ENCODE results near the gene F7. TPM values are rescaled to one million over a fixed set of nuclear protein-coding genes. Genes with fewer than 3 reads are reported as not detected.
A peak's percentile ranks its signal among the peaks of the same experiment; 100 is the strongest.
"Not testable (repeated sequence)": the region's sequence is repeated elsewhere in the genome, so short reads cannot be mapped to it uniquely, and the experiment has no call there.

The F7 gene
- total and polyA plus RNA-seq, 9 of the 15 experiments (the other 6 are each of a cell fraction or from before 2014, with no cell fraction given) = not detected

GRCh38 chr13:113098162-113098732, 7.3 kb upstream of the F7 start:
- Histone ChIP-seq H3K27me3 (ENCODE audit: control insufficient read depth in 2 of 2, insufficient read depth in 2 of 2, low read length in 2 of 2) (peaks cover 31 to 79% of the 10 kb centered on the region in 2 experiments), H4K20me1 (replicated peaks; ENCODE audit: control insufficient read depth, insufficient read depth, low read length) (no peaks in the 10 kb centered on the region; the same call in 1 of the 2 replicates), H3K79me2 (ENCODE audit: control insufficient read depth, insufficient read depth, low read length) (no peaks in the 10 kb centered on the region), H3K4me2 (ENCODE audit: insufficient read depth, low read length) (no peak overlapping the region), H3K4me1 (replicated peaks in 1 of 2; ENCODE audit: control insufficient read depth in 2 of 2, insufficient read depth in 2 of 2, low read length in 2 of 2) (0 out of 5 replicates have a peak, but pooled peaks cover 0 to 4% of the 10 kb centered on the region in 2 experiments), H3K4me3 (no peak overlapping the region), H2AFZ (ENCODE audit: low read depth, low read length) (no peak overlapping the region), H3K36me3 (ENCODE audit: control insufficient read depth, insufficient read depth, low read length) (no peaks in the 10 kb centered on the region), H3K9ac (ENCODE audit: insufficient read depth in 1 of 2, low read depth in 2 of 2, low read length in 2 of 2) (no peak overlapping the region), H3K27ac (ENCODE audit: extremely low read depth, low read depth, low read length) (no peak overlapping the region), H3K9me3 (replicated peaks; ENCODE audit: control insufficient read depth, insufficient read depth, low read depth, low read length) (no peaks in the 10 kb centered on the region), H3K9me1 (ENCODE audit: control insufficient read depth, insufficient read depth, low read length) (no peaks in the 10 kb centered on the region)
- intact Hi-C loops (cut with micrococcal nuclease) = no loop called here
- DNase-seq (ENCODE audit: extremely low read depth in 1 of 4, low spot score in 3 of 4) = no peak
- ChIA-PET CTCF (ENCODE audit: low intra/inter-chr PET ratio) (no interaction called here), POLR2A (interaction anchor here (1.0 kb wide), 1 partner anchor 8 kb away, joined by 4 read pairs; no protein-coding TSS in a partner anchor)
- no TSS peak for BruUV-seq (replicated peaks)
- in situ Hi-C loops (cut with MboI) = no loop called here
- ATAC-seq = no peak; the same call in 2 of the 3 replicates
- WGBS (ENCODE audit: insufficient coverage, low coverage, missing lambda C conversion rate) = 9% methylated on average over 23 of the region's 30 CpGs
- TF ChIP-seq ZNF23 (CRISPR knock-in tag; IDR thresholded peaks at IDR 0.05) (no peak), CBFA2T3 (IDR thresholded peaks at IDR 0.05) (no peak)
- FAIRE-seq = no peak

GRCh38 chr13:113099142-113099541, 6.4 kb upstream of the F7 start:
- Histone ChIP-seq H4K20me1 (replicated peaks; ENCODE audit: control insufficient read depth, insufficient read depth, low read length) (peaks cover 2% of the 10 kb centered on the region; the same call in 1 of the 2 replicates), H3K79me2 (ENCODE audit: control insufficient read depth, insufficient read depth, low read length) (no peaks in the 10 kb centered on the region), H3K9ac (ENCODE audit: insufficient read depth in 1 of 2, low read depth in 2 of 2, low read length in 2 of 2) (no peak overlapping the region), H3K9me3 (replicated peaks; ENCODE audit: control insufficient read depth, insufficient read depth, low read depth, low read length) (no peaks in the 10 kb centered on the region), H3K4me2 (ENCODE audit: insufficient read depth, low read length) (no peak overlapping the region), H3K9me1 (ENCODE audit: control insufficient read depth, insufficient read depth, low read length) (no peaks in the 10 kb centered on the region), H3K4me3 (no peak overlapping the region), H3K4me1 (replicated peaks in 1 of 2; ENCODE audit: control insufficient read depth in 2 of 2, insufficient read depth in 2 of 2, low read length in 2 of 2) (0 out of 5 replicates have a peak, but pooled peaks cover 0 to 4% of the 10 kb centered on the region in 2 experiments), H3K27ac (ENCODE audit: extremely low read depth, low read depth, low read length) (no peak overlapping the region), H2AFZ (ENCODE audit: low read depth, low read length) (no peak overlapping the region), H3K27me3 (ENCODE audit: control insufficient read depth in 2 of 2, insufficient read depth in 2 of 2, low read length in 2 of 2) (peaks cover 29 to 79% of the 10 kb centered on the region in 2 experiments), H3K36me3 (ENCODE audit: control insufficient read depth, insufficient read depth, low read length) (no peaks in the 10 kb centered on the region)
- ATAC-seq (no peak), DNase-seq (ENCODE audit: extremely low read depth in 1 of 4, low spot score in 3 of 4) (no peak), FAIRE-seq (no peak)
- no TSS peak for BruUV-seq (replicated peaks)
- ChIA-PET CTCF (ENCODE audit: low intra/inter-chr PET ratio) (no interaction called here), POLR2A (interaction anchor here (0.5 to 1.0 kb wide), 2 partner anchors 9 to 330 kb away, joined by 3 to 4 read pairs; no protein-coding TSS in a partner anchor)
- in situ Hi-C loops (cut with MboI) = no loop called here
- intact Hi-C loops (cut with micrococcal nuclease) = no loop called here
- 2% methylated on average over 11 of the region's 11 CpGs for WGBS (ENCODE audit: insufficient coverage, low coverage, missing lambda C conversion rate)
- TF ChIP-seq BMI1 (IDR thresholded peaks at IDR 0.05; ENCODE audit: low read length) (0 out of 2 replicates have a peak, but pooled peaks have one; percentile 11), ZNF830 (CRISPR knock-in tag; IDR thresholded peaks at IDR 0.05) (no peak), CBX8 (IDR thresholded peaks at IDR 0.05; ENCODE audit: borderline replicate concordance, extremely low read depth, low read depth, low read length, poor library complexity, severe bottlenecking) (peak; percentile 93), CBX2 (IDR thresholded peaks at IDR 0.05; ENCODE audit: insufficient read depth, low read length, poor library complexity, severe bottlenecking) (peak; percentile 90)

GRCh38 chr13:113102302-113102701, 3.3 kb upstream of the F7 start:
- H4K20me1 ChIP-seq (replicated peaks; ENCODE audit: control insufficient read depth, insufficient read depth, low read length); H3K36me3 ChIP-seq (ENCODE audit: control insufficient read depth, insufficient read depth, low read length); ATAC-seq; H3K4me3 ChIP-seq; CTCF ChIA-PET (ENCODE audit: low intra/inter-chr PET ratio); FAIRE-seq; H3K9me1 ChIP-seq (ENCODE audit: control insufficient read depth, insufficient read depth, low read length); in situ Hi-C loops (cut with MboI); H3K9me3 ChIP-seq (replicated peaks; ENCODE audit: control insufficient read depth, insufficient read depth, low read depth, low read length); H3K79me2 ChIP-seq (ENCODE audit: control insufficient read depth, insufficient read depth, low read length); H3K4me2 ChIP-seq (ENCODE audit: insufficient read depth, low read length); intact Hi-C loops (cut with micrococcal nuclease); DNase-seq (ENCODE audit: extremely low read depth in 1 of 4, low spot score in 3 of 4); H3K9ac ChIP-seq (ENCODE audit: insufficient read depth in 1 of 2, low read depth in 2 of 2, low read length in 2 of 2); H3K27ac ChIP-seq (ENCODE audit: extremely low read depth, low read depth, low read length); H2AFZ ChIP-seq (ENCODE audit: low read depth, low read length); POLR2A ChIA-PET; BruUV-seq (replicated peaks): not testable (repeated sequence)
- Histone ChIP-seq H3K4me1 (replicated peaks in 1 of 2; ENCODE audit: control insufficient read depth in 2 of 2, insufficient read depth in 2 of 2, low read length in 2 of 2) (peaks cover 0 to 14% of the 10 kb centered on the region in 2 experiments; a peak in 2 of 5 replicates), H3K27me3 (ENCODE audit: control insufficient read depth in 2 of 2, insufficient read depth in 2 of 2, low read length in 2 of 2) (peaks cover 21 to 54% of the 10 kb centered on the region in 2 experiments)
- 0% methylated on average over 4 of the region's 10 CpGs for WGBS (ENCODE audit: insufficient coverage, low coverage, missing lambda C conversion rate)
